HG03378 (cell line): ENCODE results near the gene PCDH12.

Experiments
- ATAC-seq: cut with Tn5 transposase; IDR thresholded peaks from one replicate; pipeline ENCODE4 v1.9.1; 2021; ENCODE audit warnings: mild to moderate bottlenecking, moderate library complexity; ENCODE audit not compliant: unreplicated experiment

Gene PCDH12

GRCh38 chr5:141966963-141967333, 8.9 kb upstream of the PCDH12 start:
- ATAC-seq = no peak

GRCh38 chr5:141966275-141966962, 8.4 kb upstream of the PCDH12 start:
- no peak for ATAC-seq

- no peak for ATAC-seq
These were observed 7.1 kb upstream of the PCDH12 start for GRCh38 chr5:141965071-141965470.

DNA sequence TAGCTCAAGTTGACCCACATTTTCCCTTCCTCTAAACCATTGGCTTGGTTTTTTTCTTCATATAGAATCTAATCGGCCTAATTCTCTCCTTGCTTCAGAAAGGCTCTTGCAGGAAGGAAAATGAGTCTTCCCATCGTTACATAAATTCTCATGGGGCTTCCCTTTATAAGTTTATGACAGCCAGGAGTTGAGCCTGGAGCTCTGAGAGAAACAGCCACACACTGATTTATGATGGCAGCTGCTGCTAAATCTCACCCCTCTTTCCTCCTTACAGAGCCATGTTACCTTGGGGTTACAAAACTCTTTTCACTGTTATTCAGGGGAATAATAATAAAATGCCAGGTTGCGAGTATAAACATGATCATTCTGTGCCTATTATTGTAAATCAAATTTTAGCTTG, 5.7 kb upstream of the PCDH12 start:
- no peak for ATAC-seq

- ATAC-seq = no peak
These were observed 3.5 kb upstream of the PCDH12 start for GRCh38 chr5:141961466-141961865.

- ATAC-seq = peak; percentile 95
These were observed 2.7 kb upstream of the PCDH12 start for GRCh38 chr5:141960449-141961323.

DNA sequence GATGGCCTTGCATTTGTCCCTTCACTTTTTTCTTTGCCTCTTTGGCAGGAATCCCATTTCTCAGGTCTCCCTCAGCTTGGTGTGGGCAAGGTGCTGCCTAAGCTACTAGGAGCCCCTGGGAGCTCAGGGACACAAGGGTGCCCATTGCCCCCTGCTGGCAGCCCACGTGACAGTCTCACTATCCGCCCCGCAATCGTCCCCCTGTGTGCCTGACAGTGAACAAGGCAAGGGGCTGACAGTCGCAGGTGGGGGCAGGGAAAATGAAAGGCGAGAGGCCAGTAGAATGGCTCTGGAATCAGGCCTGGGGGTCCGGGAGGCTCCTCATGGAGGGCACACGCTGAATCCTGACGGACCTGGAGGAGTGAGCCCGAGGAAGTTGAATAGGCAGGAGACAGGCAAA, 2.0 kb upstream of the PCDH12 start:
- no peak for ATAC-seq

DNA sequence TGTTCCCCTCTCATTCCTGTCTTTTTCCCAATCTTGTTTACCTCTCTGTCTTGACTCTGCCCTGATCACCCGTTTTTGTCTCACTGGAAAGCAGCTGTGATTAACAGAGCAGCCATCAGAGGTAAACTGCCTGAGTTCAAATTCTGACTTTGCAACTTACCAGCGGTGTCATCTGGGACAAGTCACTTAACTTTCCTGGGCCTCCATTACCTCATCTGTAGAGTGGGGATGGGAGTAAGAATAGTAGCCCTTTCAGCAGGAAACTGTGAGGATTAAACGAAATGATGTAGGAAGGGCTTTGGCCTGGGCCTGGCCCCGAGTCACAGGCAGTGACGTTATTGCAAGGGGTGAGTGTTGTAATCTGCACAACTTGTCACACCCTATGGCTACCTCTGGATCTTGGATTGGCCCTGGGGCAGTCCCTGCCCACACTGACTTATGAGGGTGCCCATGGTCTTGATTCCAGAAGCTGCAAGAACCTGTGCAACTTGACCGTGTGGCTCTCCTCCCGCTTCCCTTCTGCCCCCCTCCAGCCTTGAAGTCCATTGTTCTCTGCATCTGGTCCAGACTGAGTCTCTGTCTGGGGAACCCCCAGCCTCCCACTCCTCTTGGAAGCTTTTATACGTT, 657 bp upstream of the PCDH12 start:
- no peak for ATAC-seq

DNA sequence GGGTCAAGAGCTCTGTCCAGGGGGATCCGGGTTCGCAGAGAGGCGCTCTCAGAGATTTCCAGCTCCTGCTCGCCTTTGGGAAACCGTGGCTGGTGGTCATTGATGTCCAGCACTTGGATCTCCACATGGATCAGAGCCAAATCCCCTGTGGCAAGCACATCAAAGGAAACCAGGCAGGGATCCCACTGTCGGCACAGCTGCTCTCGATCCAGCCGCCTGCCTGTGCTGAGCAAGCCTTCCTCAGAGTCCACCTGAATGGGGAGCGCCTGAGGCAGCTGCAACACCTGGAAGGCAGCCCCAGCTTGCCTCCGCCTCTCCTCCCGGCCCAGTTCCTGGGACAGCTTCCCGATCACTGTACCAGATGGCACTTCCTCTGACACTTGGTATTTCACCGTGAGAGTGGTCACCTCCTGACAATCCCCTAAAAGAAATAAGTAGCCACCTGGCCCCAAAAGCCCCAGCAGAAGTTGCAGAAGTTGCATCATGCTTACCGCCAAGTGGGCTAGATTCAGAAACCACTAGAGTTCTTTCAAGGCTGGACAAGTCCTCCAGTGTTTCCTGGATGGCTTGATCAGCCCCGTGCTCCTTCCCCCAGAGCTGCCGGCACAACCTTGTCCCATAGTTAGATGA, 520 bp downstream of the PCDH12 start:
- no peak for ATAC-seq

DNA sequence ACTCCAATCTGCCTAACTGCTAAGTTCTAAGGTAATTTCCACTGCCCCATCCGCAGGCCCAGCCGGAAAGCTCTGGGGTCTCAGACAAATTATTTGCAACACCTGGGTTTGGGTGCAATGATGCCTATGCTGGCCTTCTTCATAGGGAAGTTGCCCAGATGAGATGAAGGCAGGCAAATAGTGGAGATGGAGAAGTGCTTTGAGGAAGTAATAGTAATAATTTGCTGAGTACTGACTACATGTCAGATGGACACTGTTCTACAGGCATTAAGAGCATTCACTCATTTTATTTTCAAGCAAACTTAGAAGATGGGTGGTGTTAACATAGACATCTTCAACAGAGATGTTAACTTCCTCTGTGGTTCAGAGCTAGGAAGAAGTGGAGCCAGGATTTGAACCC, 3.8 kb downstream of the PCDH12 start:
- no peak for ATAC-seq

DNA sequence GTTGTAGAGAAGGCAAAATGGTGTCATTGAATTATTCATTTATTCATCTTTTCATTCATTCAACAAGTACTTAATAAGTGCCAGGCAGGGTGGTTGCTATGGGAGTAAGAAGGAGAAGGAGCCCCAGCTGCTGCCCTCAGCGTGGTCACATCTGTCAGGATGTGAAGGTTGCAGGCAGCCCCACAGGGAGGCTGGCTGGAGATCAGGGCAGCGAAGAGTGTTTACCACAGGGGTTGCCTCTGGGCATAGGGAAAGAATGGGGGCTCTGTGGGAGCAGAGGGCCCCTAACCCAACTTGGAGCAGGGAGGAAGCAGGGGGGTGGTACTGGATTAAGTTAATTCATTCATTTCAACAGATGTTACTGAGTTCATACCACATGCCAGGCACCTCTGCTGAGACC, 6.0 kb downstream of the PCDH12 start:
- ATAC-seq = no peak

GRCh38 chr5:141951332-141951781, 6.6 kb downstream of the PCDH12 start:
- ATAC-seq = peak; percentile 74

DNA sequence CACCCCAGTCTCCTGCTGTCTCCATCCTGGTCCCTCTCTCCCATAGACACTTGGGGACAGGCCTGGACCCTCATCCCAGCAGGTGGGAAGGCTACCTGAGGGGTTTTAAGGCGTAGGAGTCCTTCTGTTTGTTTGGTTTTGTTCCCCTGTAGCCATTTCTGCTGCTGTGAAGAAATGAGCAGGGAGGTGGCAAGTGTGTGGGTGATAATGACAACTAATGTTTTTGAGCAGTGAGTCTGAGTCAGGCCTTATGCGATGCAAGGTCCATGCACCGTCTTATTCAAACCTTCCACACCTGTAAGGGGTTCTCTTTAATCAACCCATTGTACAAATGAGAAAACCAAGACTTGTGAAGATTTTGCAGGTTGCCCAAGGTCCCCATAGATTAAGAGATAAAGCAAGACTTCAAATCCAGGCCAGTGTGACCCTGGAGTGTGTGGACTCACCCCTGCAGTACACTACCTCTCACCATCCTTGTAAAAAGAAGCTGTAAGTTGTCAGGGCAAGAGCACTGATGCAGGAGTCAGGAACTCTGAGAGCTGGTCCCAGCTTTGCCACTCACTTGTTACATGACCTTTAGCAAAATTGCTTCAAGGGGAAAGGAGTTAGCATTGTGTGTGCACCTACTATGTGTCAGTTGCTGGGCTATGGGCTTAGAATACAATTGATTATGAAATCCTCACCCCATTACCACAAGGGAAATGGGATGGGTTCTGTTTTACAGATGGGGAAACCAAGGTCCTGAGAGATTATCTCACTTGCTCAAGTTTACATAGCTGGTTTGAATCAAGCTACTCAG, 7.6 kb downstream of the PCDH12 start:
- ATAC-seq = no peak

GRCh38 chr5:141949511-141949910, 8.5 kb downstream of the PCDH12 start:
- no peak for ATAC-seq

- ATAC-seq = no peak
These were observed 9.2 kb downstream of the PCDH12 start for GRCh38 chr5:141948812-141949211.

DNA sequence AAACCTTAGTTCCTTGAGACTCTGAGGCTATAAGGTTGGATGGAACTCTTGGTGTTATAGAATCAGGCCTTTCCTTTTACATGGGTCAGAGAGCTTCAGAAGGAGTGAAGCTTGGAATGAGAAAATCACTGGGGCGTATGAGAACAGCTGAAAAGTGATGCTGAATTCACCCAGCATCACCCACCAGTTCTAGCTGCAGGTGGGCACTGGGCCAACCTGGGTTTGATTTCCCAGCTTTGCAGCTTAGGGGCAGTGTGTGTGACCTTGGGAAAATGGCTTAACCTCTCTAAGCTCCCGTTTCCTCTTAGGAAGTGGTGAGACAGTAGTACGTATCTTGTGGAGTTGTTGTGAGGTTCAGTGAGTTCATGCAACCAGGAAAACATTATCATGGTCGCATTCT, 10.7 kb downstream of the PCDH12 start:
- ATAC-seq = no peak

DNA sequence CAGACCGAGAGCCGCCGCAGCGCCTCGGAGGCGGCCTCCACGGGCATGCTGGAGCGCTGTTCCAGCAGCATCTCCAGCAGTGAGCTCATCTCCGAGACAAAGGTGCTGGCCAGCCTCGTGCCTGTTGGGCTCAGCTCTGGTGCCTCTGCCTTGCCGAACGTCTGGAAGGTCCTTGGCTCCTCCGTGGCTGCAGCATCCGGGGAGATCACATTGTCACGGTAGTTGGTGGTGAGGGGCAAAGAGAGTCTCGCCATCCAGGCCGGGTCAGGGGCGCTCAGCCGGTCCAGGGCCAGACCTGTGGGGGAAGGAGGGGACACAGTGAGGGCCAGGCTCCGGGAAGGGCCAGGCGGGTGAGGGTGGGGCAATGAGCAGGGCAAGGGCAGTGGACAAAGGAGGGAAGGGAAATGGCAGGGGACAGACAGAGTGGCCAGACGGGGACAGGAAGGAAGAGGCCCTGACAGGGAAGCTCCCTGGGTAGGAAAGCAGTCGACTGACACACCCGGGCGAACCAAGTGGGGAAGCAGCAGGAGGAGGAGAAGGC, 12.4 kb downstream of the PCDH12 start:
- ATAC-seq = no peak

GRCh38 chr5:141944076-141944475, 13.9 kb downstream of the PCDH12 start:
- no peak for ATAC-seq

GRCh38 chr5:141942185-141942857, 15.7 kb downstream of the PCDH12 start:
- no peak for ATAC-seq

GRCh38 chr5:141941779-141942178, 16.2 kb downstream of the PCDH12 start:
- ATAC-seq = no peak
